Keratinocyte (primary cell): Measurements from ENCODE around the gene PRRX1. TPM values are rescaled to one million over a fixed set of nuclear protein-coding genes. Genes with fewer than 3 reads are reported as not detected.

ENCODE experiments used
- DNase-seq: peaks from one replicate; pipeline ENCODE4 v3.0.0-alpha.2; 2011; ENCODE audit warnings: low read depth, missing footprints, low spot score
- FAIRE-seq: peaks from 2 replicates; lab custom pipeline; 2011; peaks lifted over from hg19 to GRCh38; lab: Jason Lieb, UNC
- H2AFZ ChIP-seq: 2 replicates; pipeline ENCODE4 v1.6.0; 2012; ENCODE audit warnings: low read length, control low read depth, inconsistent platforms; ENCODE audit not compliant: control insufficient read depth
- H3K27ac ChIP-seq: 2 replicates; pipeline ENCODE4 v1.5.1; 2011; ENCODE audit warnings: low read length; ENCODE audit not compliant: control insufficient read depth, insufficient read depth
- H3K27me3 ChIP-seq: 3 replicates; pipeline ENCODE4 v1.6.0; 2011; ENCODE audit warnings: low read length; ENCODE audit not compliant: control insufficient read depth, insufficient read depth; ENCODE audit errors: extremely low read depth
- H3K36me3 ChIP-seq, 2 experiments: 2 replicates in 1 of 2; 3 replicates in 1 of 2; pipeline ENCODE4 v1.5.1; 2011; ENCODE audit warnings: low read length in 2 of 2, mild to moderate bottlenecking in 1 of 2; ENCODE audit not compliant: control insufficient read depth in 2 of 2, insufficient read depth in 2 of 2; ENCODE audit errors: extremely low read depth in 1 of 2
- H3K4me1 ChIP-seq: 3 replicates; pipeline ENCODE4 v1.5.1; 2011; ENCODE audit warnings: low read length; ENCODE audit not compliant: control insufficient read depth, insufficient read depth; ENCODE audit errors: extremely low read depth
- H3K4me2 ChIP-seq: 3 replicates; pipeline ENCODE4 v1.6.0; 2011; ENCODE audit warnings: low read depth, low read length; ENCODE audit not compliant: control insufficient read depth, insufficient read depth; ENCODE audit errors: extremely low read depth
- H3K4me3 ChIP-seq, 3 experiments: fragments of 200-600 bp in 1 of 3; sonication (generic) in 1 of 3; 2 replicates in 2 of 3; 3 replicates in 1 of 3; pipeline ENCODE4 v1.5.1; 2011 to 2016; ENCODE audit warnings: low read length in 3 of 3, mild to moderate bottlenecking in 3 of 3, control low read depth in 2 of 3, inconsistent platforms in 1 of 3, low read depth in 1 of 3, mixed read lengths in 1 of 3, mixed run types in 1 of 3, moderate library complexity in 1 of 3; ENCODE audit not compliant: control insufficient read depth in 2 of 3, insufficient read depth in 2 of 3; ENCODE audit errors: extremely low read depth in 1 of 3
- H3K79me2 ChIP-seq: 2 replicates; pipeline ENCODE4 v1.6.0; 2012; ENCODE audit warnings: low read length; ENCODE audit not compliant: control insufficient read depth, insufficient read depth
- H3K9ac ChIP-seq: 3 replicates; pipeline ENCODE4 v1.6.0; 2011; ENCODE audit warnings: low read length; ENCODE audit not compliant: control insufficient read depth, insufficient read depth; ENCODE audit errors: extremely low read depth
- H3K9me1 ChIP-seq: 3 replicates; pipeline ENCODE4 v1.6.0; 2011; ENCODE audit warnings: low read length; ENCODE audit not compliant: control insufficient read depth, insufficient read depth; ENCODE audit errors: extremely low read depth
- H3K9me3 ChIP-seq: 2 replicates; pipeline ENCODE4 v1.5.1; 2012; ENCODE audit warnings: low read depth, low read length; ENCODE audit not compliant: control insufficient read depth
- H4K20me1 ChIP-seq: 3 replicates; pipeline ENCODE4 v1.6.0; 2011; ENCODE audit warnings: low read length; ENCODE audit not compliant: control insufficient read depth, insufficient read depth; ENCODE audit errors: extremely low read depth
- CTCF ChIP-seq, 3 experiments: IDR thresholded peaks in 1 of 3; conservative IDR thresholded peaks in 1 of 3; optimal IDR thresholded peaks in 1 of 3; 2 replicates in 2 of 3; 3 replicates in 1 of 3; pipeline versions ENCODE3 to v1.5.1; 2011; ENCODE audit warnings: low read length in 3 of 3, mild to moderate bottlenecking in 3 of 3, moderate library complexity in 2 of 3, control low read depth in 1 of 3, inconsistent platforms in 1 of 3; ENCODE audit not compliant: insufficient read depth in 2 of 3; ENCODE audit errors: extremely low read depth in 1 of 3
- EZH2 ChIP-seq: IDR thresholded peaks from one replicate; pipeline ENCODE4 v1.6.1; 2012; ENCODE audit warnings: inconsistent platforms, mild to moderate bottlenecking, low read length, moderate library complexity
- dilution Hi-C: fragments of 300-500 bp; cut with MboI; formaldehyde crosslinking; loops from one replicate; pipeline ENCODE4 v1.7.0; 2020; ENCODE audit warnings: low sequenced_read_pairs; ENCODE audit not compliant: extremely low pct_ligation_motif_present
- polyA plus RNA-seq, 5 experiments: library from polyadenylated mRNA; depleted of rRNA in 3 of 5; stranded (reverse) in 3 of 5; stranded (forward) in 1 of 5; unstranded in 1 of 5; fragments of >200 nt; gene quantifications; 1 replicate in 1 of 5; 2 replicates in 3 of 5; 3 replicates in 1 of 5; pipeline versions ENCODE4 v1.2.1 to v1.2.3, GENCODE V29; 2011 to 2012; ENCODE audit warnings: missing spikeins in 2 of 5, low read depth in 1 of 5, low replicate concordance in 1 of 5

The PRRX1 gene
- polyA plus RNA-seq, 1 donor (not counting 4 experiments of a cell fraction or from before 2014, with no cell fraction given): not detected

- no peaks in the 10 kb centered on the region for H3K36me3 ChIP-seq
- no peaks in the 10 kb centered on the region for H3K9me1 ChIP-seq
- no peak for TF ChIP-seq EZH2
- no peak for TF ChIP-seq CTCF (optimal IDR thresholded peaks at IDR 0.05 in 1 of 3, IDR thresholded peaks at IDR 0.05 in 1 of 3, conservative IDR thresholded peaks at IDR 0.05 in 1 of 3; ENCODE audit: extremely low read depth in 1 of 3, insufficient read depth in 2 of 3, low read length in 3 of 3)
- no peaks in the 10 kb centered on the region for H3K79me2 ChIP-seq
- no peak for DNase-seq
- dilution Hi-C loops: no loop called here
- no peak overlapping the region for H3K9ac ChIP-seq
- H2AFZ ChIP-seq: no peak overlapping the region
- H3K9me3 ChIP-seq: no peaks in the 10 kb centered on the region
- no peak overlapping the region for H3K4me3 ChIP-seq
- H4K20me1 ChIP-seq: no peaks in the 10 kb centered on the region
- H3K4me2 ChIP-seq: no peak overlapping the region
- H3K4me1 ChIP-seq: no peaks in the 10 kb centered on the region
- H3K27me3 ChIP-seq: no peaks in the 10 kb centered on the region
- no peak for FAIRE-seq
- H3K27ac ChIP-seq: no peak overlapping the region
Observed at GRCh38 chr1:170676628-170677027, 12.7 kb downstream of the PRRX1 start.

- Histone ChIP-seq H4K20me1 (no peaks in the 10 kb centered on the region), H3K79me2 (no peaks in the 10 kb centered on the region), H2AFZ (no peak overlapping the region), H3K4me3 (no peak overlapping the region), H3K9ac (no peak overlapping the region), H3K36me3 (no peaks in the 10 kb centered on the region), H3K4me1 (no peaks in the 10 kb centered on the region), H3K27me3 (no peaks in the 10 kb centered on the region), H3K9me3 (no peaks in the 10 kb centered on the region), H3K4me2 (no peak overlapping the region), H3K9me1 (no peaks in the 10 kb centered on the region), H3K27ac (no peak overlapping the region)
- no peak for DNase-seq
- no peak for TF ChIP-seq CTCF (optimal IDR thresholded peaks at IDR 0.05 in 1 of 3, IDR thresholded peaks at IDR 0.05 in 1 of 3, conservative IDR thresholded peaks at IDR 0.05 in 1 of 3; ENCODE audit: extremely low read depth in 1 of 3, insufficient read depth in 2 of 3, low read length in 3 of 3)
- no peak for TF ChIP-seq EZH2
- dilution Hi-C loops: no loop called here
- FAIRE-seq: no peak
Observed at GRCh38 chr1:170678027-170678600, 14.2 kb downstream of the PRRX1 start.
